ENCODE measurements around the gene ATP6V1C2. TPM values are rescaled to one million over a fixed set of nuclear protein-coding genes. Genes with fewer than 3 reads are reported as not detected.

ATP6V1C2 gene
- polyA plus RNA-seq, 1 donor from 2014 or later = not detected

GRCh38 chr2:10820562-10820961, 99.1 kb downstream of the ATP6V1C2 start:
- Histone ChIP-seq H3K9me3 (ENCODE audit: low read length) (no peaks in the 10 kb centered on the region), H3K9me2 (ENCODE audit: insufficient read depth, low read length) (no peaks in the 10 kb centered on the region), H3K4me2 (ENCODE audit: low read length) (no peak overlapping the region), H3K79me2 (replicated peaks; ENCODE audit: insufficient read depth, low read length) (no peaks in the 10 kb centered on the region), H3F3A (ENCODE audit: insufficient read depth, low read length, poor library complexity, severe bottlenecking) (no peaks in the 10 kb centered on the region), H3K9ac (ENCODE audit: low read length) (no peak overlapping the region), H4K20me1 (ENCODE audit: insufficient read depth) (no peaks in the 10 kb centered on the region), H3K27ac (ENCODE audit: low read length) (no peak overlapping the region), H3K4me3 (ENCODE audit: low read length) (no peak overlapping the region), H3K27me3 (ENCODE audit: insufficient read depth, low read depth, low read length) (no peaks in the 10 kb centered on the region), H2AFZ (ENCODE audit: low read depth, low read length) (no peak overlapping the region), H3K36me3 (ENCODE audit: insufficient read depth, low read length) (no peaks in the 10 kb centered on the region)
- TF ChIP-seq EP300 (conservative IDR thresholded peaks at IDR 0.05; ENCODE audit: poor library complexity, severe bottlenecking) (no peak), MXI1 (conservative IDR thresholded peaks at IDR 0.05; ENCODE audit: poor library complexity, severe bottlenecking) (no peak), RAD21 (conservative IDR thresholded peaks at IDR 0.05) (no peak), TAF1 (IDR thresholded peaks at IDR 0.05; ENCODE audit: low read depth) (no peak), POLR2AphosphoS5 (IDR thresholded peaks at IDR 0.05) (no peak)
- TF ChIP-seq, protein P1, sequence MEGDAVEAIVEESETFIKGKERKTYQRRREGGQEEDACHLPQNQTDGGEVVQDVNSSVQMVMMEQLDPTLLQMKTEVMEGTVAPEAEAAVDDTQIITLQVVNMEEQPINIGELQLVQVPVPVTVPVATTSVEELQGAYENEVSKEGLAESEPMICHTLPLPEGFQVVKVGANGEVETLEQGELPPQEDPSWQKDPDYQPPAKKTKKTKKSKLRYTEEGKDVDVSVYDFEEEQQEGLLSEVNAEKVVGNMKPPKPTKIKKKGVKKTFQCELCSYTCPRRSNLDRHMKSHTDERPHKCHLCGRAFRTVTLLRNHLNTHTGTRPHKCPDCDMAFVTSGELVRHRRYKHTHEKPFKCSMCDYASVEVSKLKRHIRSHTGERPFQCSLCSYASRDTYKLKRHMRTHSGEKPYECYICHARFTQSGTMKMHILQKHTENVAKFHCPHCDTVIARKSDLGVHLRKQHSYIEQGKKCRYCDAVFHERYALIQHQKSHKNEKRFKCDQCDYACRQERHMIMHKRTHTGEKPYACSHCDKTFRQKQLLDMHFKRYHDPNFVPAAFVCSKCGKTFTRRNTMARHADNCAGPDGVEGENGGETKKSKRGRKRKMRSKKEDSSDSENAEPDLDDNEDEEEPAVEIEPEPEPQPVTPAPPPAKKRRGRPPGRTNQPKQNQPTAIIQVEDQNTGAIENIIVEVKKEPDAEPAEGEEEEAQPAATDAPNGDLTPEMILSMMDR (IDR thresholded peaks at IDR 0.05; ENCODE audit: poor library complexity, severe bottlenecking) = no peak
- TF ChIP-seq, protein P2, sequence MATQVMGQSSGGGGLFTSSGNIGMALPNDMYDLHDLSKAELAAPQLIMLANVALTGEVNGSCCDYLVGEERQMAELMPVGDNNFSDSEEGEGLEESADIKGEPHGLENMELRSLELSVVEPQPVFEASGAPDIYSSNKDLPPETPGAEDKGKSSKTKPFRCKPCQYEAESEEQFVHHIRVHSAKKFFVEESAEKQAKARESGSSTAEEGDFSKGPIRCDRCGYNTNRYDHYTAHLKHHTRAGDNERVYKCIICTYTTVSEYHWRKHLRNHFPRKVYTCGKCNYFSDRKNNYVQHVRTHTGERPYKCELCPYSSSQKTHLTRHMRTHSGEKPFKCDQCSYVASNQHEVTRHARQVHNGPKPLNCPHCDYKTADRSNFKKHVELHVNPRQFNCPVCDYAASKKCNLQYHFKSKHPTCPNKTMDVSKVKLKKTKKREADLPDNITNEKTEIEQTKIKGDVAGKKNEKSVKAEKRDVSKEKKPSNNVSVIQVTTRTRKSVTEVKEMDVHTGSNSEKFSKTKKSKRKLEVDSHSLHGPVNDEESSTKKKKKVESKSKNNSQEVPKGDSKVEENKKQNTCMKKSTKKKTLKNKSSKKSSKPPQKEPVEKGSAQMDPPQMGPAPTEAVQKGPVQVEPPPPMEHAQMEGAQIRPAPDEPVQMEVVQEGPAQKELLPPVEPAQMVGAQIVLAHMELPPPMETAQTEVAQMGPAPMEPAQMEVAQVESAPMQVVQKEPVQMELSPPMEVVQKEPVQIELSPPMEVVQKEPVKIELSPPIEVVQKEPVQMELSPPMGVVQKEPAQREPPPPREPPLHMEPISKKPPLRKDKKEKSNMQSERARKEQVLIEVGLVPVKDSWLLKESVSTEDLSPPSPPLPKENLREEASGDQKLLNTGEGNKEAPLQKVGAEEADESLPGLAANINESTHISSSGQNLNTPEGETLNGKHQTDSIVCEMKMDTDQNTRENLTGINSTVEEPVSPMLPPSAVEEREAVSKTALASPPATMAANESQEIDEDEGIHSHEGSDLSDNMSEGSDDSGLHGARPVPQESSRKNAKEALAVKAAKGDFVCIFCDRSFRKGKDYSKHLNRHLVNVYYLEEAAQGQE (IDR thresholded peaks at IDR 0.05; ENCODE audit: borderline replicate concordance) = no peak

- no peak overlapping the region for H2AFZ ChIP-seq (ENCODE audit: low read depth, low read length)
- H3K36me3 ChIP-seq (ENCODE audit: insufficient read depth, low read length) = no peaks in the 10 kb centered on the region
- H3K4me3 ChIP-seq (ENCODE audit: low read length) = no peak overlapping the region
- TF ChIP-seq EP300 (conservative IDR thresholded peaks at IDR 0.05; ENCODE audit: poor library complexity, severe bottlenecking) = no peak
- TF ChIP-seq SMC3 (conservative IDR thresholded peaks at IDR 0.05; ENCODE audit: poor library complexity) = no peak
- TF ChIP-seq TAF1 (IDR thresholded peaks at IDR 0.05; ENCODE audit: low read depth) = no peak
- TF ChIP-seq POLR2AphosphoS5 (IDR thresholded peaks at IDR 0.05) = no peak
- TF ChIP-seq, protein P2 (IDR thresholded peaks at IDR 0.05; ENCODE audit: borderline replicate concordance) = no peak
- TF ChIP-seq MXI1 (conservative IDR thresholded peaks at IDR 0.05; ENCODE audit: poor library complexity, severe bottlenecking) = no peak
- no peak for TF ChIP-seq RAD21 (conservative IDR thresholded peaks at IDR 0.05)
- TF ChIP-seq, protein P1 (IDR thresholded peaks at IDR 0.05; ENCODE audit: poor library complexity, severe bottlenecking) = no peak
- no peak for TF ChIP-seq EZH2 (IDR thresholded peaks at IDR 0.05; ENCODE audit: borderline replicate concordance, insufficient read depth, low read length, poor library complexity, severe bottlenecking)
- no peaks in the 10 kb centered on the region for H3K9me3 ChIP-seq (ENCODE audit: low read length)
- no peaks in the 10 kb centered on the region for H3K27me3 ChIP-seq (ENCODE audit: insufficient read depth, low read depth, low read length)
- H3K9me2 ChIP-seq (ENCODE audit: insufficient read depth, low read length) = no peaks in the 10 kb centered on the region
- no peak overlapping the region for H3K9ac ChIP-seq (ENCODE audit: low read length)
- H3K27ac ChIP-seq (ENCODE audit: low read length) = no peak overlapping the region
- no peak overlapping the region for H3K4me2 ChIP-seq (ENCODE audit: low read length)
- no peaks in the 10 kb centered on the region for H3F3A ChIP-seq (ENCODE audit: insufficient read depth, low read length, poor library complexity, severe bottlenecking)
- H4K20me1 ChIP-seq (ENCODE audit: insufficient read depth) = no peaks in the 10 kb centered on the region
- no peaks in the 10 kb centered on the region for H3K79me2 ChIP-seq (replicated peaks; ENCODE audit: insufficient read depth, low read length)
Observed at GRCh38 chr2:10820978-10821695, 99.7 kb downstream of the ATP6V1C2 start.

Data from neural cell (in vitro differentiated cells).